ENCODE data around the gene KLRG1.

KLRG1 gene

GRCh38 chr12:8987685-8988084 is 1.7 kb upstream of the KLRG1 start:
- Histone ChIP-seq H3K27ac (replicated peaks) (no peak overlapping the region; the same call in 1 of the 2 replicates), H3K27me3 (ENCODE audit: insufficient read depth, poor library complexity, severe bottlenecking) (no peaks in the 10 kb centered on the region), H3K4me3 (replicated peaks; ENCODE audit: insufficient read depth, low read length) (no peak overlapping the region)
- no peak for TF ChIP-seq SPI1 (IDR thresholded peaks at IDR 0.05; ENCODE audit: borderline replicate concordance, low read depth)
- no peak for TF ChIP-seq CTCF (IDR thresholded peaks at IDR 0.05; ENCODE audit: insufficient read depth, low read length)
- no peak for TF ChIP-seq POLR2AphosphoS5 (IDR thresholded peaks at IDR 0.05; ENCODE audit: low read depth)
- no peak for TF ChIP-seq GABPA (IDR thresholded peaks at IDR 0.05; ENCODE audit: low read depth)
- no peak for TF ChIP-seq REST (IDR thresholded peaks at IDR 0.05; ENCODE audit: insufficient replicate concordance, low read depth)
- DNase-seq (ENCODE audit: low read depth in 1 of 2, low spot score in 1 of 2): no peak

- Histone ChIP-seq H3K27me3 (ENCODE audit: insufficient read depth, poor library complexity, severe bottlenecking) (no peaks in the 10 kb centered on the region), H3K27ac (replicated peaks) (no peak overlapping the region), H3K4me3 (replicated peaks; ENCODE audit: insufficient read depth, low read length) (no peak overlapping the region)
- 0 out of 2 replicates have a peak, but pooled peaks have one; percentile 5 for TF ChIP-seq SPI1 (IDR thresholded peaks at IDR 0.05; ENCODE audit: borderline replicate concordance, low read depth)
- TF ChIP-seq REST (IDR thresholded peaks at IDR 0.05; ENCODE audit: insufficient replicate concordance, low read depth): no peak
- DNase-seq (ENCODE audit: low read depth in 1 of 2, low spot score in 1 of 2): peak in 1 of 2 experiments; percentile 39
Observed at GRCh38 chr12:8991371-8992345, 2.3 kb downstream of the KLRG1 start.

- no peak overlapping the region for H3K27ac ChIP-seq (replicated peaks)
- no peak overlapping the region for H3K4me3 ChIP-seq (replicated peaks; ENCODE audit: insufficient read depth, low read length)
- DNase-seq (ENCODE audit: low read depth in 1 of 2, low spot score in 1 of 2): no peak
- no peaks in the 10 kb centered on the region for H3K27me3 ChIP-seq (ENCODE audit: insufficient read depth, poor library complexity, severe bottlenecking)
- no peak for TF ChIP-seq GABPA (IDR thresholded peaks at IDR 0.05; ENCODE audit: low read depth)
- TF ChIP-seq REST (IDR thresholded peaks at IDR 0.05; ENCODE audit: insufficient replicate concordance, low read depth): no peak
Observed at GRCh38 chr12:8993827-8994226, 4.5 kb downstream of the KLRG1 start.
